A673 (cell line): Measurements from ENCODE around the gene RAB23. TPM values are rescaled to one million over a fixed set of nuclear protein-coding genes. Genes with fewer than 3 reads are reported as not detected.

ENCODE experiments used
- BruUV-seq: library from RNA; stranded (reverse); fragments of 400-500 nt; replicated peaks from 2 replicates; lab custom pipeline; 2021; lab: Mats Ljungman, UMichigan
- CTCF ChIA-PET: fragments of 300-600 bp; sonication (Branson Sonifier 250); formaldehyde crosslinking; loops from one replicate; lab custom pipeline; 2022; ENCODE audit warnings: antibody characterized with exemption; lab: Charles Lee
- POLR2A ChIA-PET: fragments of 300-600 bp; sonication (Branson Sonifier 250); formaldehyde crosslinking; loops from one replicate; lab custom pipeline; 2022; ENCODE audit warnings: antibody characterized with exemption; ENCODE audit not compliant: low non-redundant PET; lab: Charles Lee
- DNase-seq: peaks from one replicate; pipeline ENCODE4 v3.0.0-alpha.2; 2015; ENCODE audit warnings: low spot score
- H3K27ac ChIP-seq: fragments of 200-600 bp; sonication (generic); 2 replicates; pipeline ENCODE4 v1.5.1; 2016; ENCODE audit warnings: mixed run types, low read depth, mild to moderate bottlenecking, mixed read lengths, antibody characterized with exemption, low read length; ENCODE audit not compliant: poor library complexity, severe bottlenecking
- H3K27me3 ChIP-seq: fragments of 200-600 bp; sonication (generic); replicated peaks from 2 replicates; pipeline ENCODE4 v1.6.1; 2017; ENCODE audit warnings: mixed run types, low read depth, mild to moderate bottlenecking, mixed read lengths, antibody characterized with exemption, low read length; ENCODE audit not compliant: insufficient read depth, poor library complexity
- H3K36me3 ChIP-seq: fragments of 200-600 bp; sonication (generic); 2 replicates; pipeline ENCODE4 v1.6.1; 2016; ENCODE audit warnings: mixed run types, mild to moderate bottlenecking, mixed read lengths, antibody characterized with exemption, low read length; ENCODE audit not compliant: insufficient read depth, poor library complexity, severe bottlenecking
- H3K4me1 ChIP-seq: fragments of 200-600 bp; sonication (generic); 2 replicates; pipeline ENCODE4 v1.6.1; 2017; ENCODE audit warnings: mixed run types, mild to moderate bottlenecking, mixed read lengths, antibody characterized with exemption, low read length; ENCODE audit not compliant: insufficient read depth, poor library complexity, severe bottlenecking
- H3K4me3 ChIP-seq: fragments of 200-600 bp; sonication (generic); 2 replicates; pipeline ENCODE4 v1.5.1; 2016; ENCODE audit warnings: low read depth, mixed run types, mild to moderate bottlenecking, mixed read lengths, low read length; ENCODE audit not compliant: poor library complexity, severe bottlenecking
- H3K9me3 ChIP-seq: fragments of 200-600 bp; sonication (generic); 2 replicates; pipeline ENCODE4 v1.6.1; 2016; ENCODE audit warnings: mixed run types, low read depth, mild to moderate bottlenecking, mixed read lengths, antibody characterized with exemption, low read length; ENCODE audit not compliant: poor library complexity, severe bottlenecking
- EZH2 ChIP-seq: fragments of 200-600 bp; sonication (generic); IDR thresholded peaks from 2 replicates; pipeline ENCODE4 v1.6.1; 2017; ENCODE audit warnings: borderline replicate concordance, low read depth, mild to moderate bottlenecking, mixed read lengths, antibody characterized with exemption, low read length; ENCODE audit not compliant: poor library complexity, severe bottlenecking
- intact Hi-C: fragments of 100-400 bp; cut with micrococcal nuclease; formaldehyde crosslinking; loops from one replicate; pipeline ENCODE4 v1.10.0; 2022; ENCODE audit not compliant: unreplicated experiment
- total RNA-seq: library from RNA; stranded (reverse); gene quantifications from 2 replicates; pipeline ENCODE4 v1.2.3, GENCODE V29; 2021
- TF ChIP-seq, protein P1 (sequence below): fragments of 300-800, 200-600 bp; sonication (generic); conservative IDR thresholded peaks from 2 replicates; pipeline ENCODE4 v1.5.1; 2017; ENCODE audit warnings: low read depth, mild to moderate bottlenecking, antibody characterized with exemption, low read length, moderate library complexity, mixed read lengths

The RAB23 gene
- total RNA-seq, 1 experiment from 2014 or later, result 17.8 TPM

DNA sequence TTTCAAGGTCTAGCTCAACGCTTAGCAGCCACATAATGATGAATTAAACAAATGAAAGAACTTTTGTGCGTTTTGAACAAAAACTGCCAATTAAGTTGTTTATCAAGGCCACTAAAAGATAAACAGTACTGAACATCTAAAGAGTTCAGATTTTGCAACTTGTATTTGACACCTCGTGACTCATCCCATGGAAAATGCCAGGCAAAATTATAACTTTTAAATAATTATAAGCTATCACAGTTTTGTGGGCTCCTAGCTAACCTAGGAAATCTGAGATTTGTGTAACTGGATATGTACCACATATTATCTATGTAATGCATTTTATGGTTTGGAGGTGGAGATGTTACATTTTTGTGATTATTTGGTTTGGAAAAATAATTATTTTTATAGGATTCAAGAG is 59.6 kb downstream of the RAB23 start:
- no peak for TF ChIP-seq EZH2
- TF ChIP-seq, protein P1, sequence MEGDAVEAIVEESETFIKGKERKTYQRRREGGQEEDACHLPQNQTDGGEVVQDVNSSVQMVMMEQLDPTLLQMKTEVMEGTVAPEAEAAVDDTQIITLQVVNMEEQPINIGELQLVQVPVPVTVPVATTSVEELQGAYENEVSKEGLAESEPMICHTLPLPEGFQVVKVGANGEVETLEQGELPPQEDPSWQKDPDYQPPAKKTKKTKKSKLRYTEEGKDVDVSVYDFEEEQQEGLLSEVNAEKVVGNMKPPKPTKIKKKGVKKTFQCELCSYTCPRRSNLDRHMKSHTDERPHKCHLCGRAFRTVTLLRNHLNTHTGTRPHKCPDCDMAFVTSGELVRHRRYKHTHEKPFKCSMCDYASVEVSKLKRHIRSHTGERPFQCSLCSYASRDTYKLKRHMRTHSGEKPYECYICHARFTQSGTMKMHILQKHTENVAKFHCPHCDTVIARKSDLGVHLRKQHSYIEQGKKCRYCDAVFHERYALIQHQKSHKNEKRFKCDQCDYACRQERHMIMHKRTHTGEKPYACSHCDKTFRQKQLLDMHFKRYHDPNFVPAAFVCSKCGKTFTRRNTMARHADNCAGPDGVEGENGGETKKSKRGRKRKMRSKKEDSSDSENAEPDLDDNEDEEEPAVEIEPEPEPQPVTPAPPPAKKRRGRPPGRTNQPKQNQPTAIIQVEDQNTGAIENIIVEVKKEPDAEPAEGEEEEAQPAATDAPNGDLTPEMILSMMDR, result no peak
- BruUV-seq, result no TSS peak
- POLR2A ChIA-PET, result no interaction called here
- Histone ChIP-seq H3K9me3 (peaks cover 14% of the 10 kb centered on the region), H3K36me3 (peaks cover 28% of the 10 kb centered on the region), H3K4me1 (no peaks in the 10 kb centered on the region), H3K4me3 (no peak overlapping the region), H3K27ac (no peak overlapping the region), H3K27me3 (no peaks in the 10 kb centered on the region)
- intact Hi-C loops, result no loop called here
- CTCF ChIA-PET, result no interaction called here
- DNase-seq, result no peak

DNA sequence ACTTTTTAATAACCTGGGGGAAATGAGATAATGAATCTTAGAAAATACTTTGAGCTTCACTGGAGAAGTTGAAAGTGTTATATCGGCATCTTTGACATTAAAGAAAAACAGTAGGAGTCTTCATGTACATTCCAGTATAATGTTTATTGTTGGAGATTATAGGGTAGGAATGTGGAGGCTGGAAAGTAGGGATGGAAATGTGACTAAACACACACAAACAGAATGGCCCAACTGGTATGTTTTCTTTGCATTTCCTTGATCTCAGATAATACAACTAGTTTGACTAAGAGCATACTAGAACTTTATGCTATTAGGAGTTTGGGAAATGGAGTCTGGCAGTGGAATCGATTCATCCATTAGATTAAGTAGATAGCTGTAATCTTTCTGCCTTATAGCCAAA is 60.1 kb downstream of the RAB23 start:
- H3K27ac ChIP-seq, result no peak overlapping the region
- intact Hi-C loops, result no loop called here
- H3K4me1 ChIP-seq, result no peaks in the 10 kb centered on the region
- no peak overlapping the region for H3K4me3 ChIP-seq
- no TSS peak for BruUV-seq
- DNase-seq, result no peak
- peaks cover 14% of the 10 kb centered on the region for H3K9me3 ChIP-seq
- no peaks in the 10 kb centered on the region for H3K27me3 ChIP-seq
- TF ChIP-seq EZH2, result no peak
- TF ChIP-seq, protein P1, result no peak
- CTCF ChIA-PET, result no interaction called here
- POLR2A ChIA-PET, result no interaction called here
- H3K36me3 ChIP-seq, result peaks cover 23% of the 10 kb centered on the region

DNA sequence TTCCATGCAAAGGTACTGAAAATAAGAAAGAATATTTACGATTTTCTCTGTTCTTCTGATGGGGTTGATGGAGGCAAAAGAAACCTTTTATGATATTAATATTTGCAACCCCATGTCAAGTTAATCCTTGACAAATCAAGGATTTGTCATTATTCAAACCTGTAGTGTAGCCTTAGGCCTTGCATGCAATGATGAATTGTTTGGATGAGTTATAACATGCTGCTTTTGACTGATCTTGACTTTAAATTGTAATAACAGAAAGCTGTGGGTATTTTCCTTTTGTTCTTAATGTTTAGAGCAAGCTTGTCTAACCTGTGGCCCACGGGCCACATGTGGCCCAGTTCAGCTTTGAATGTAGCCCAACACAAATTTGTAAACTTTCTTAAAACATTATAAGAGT is 63.0 kb downstream of the RAB23 start:
- CTCF ChIA-PET, result no interaction called here
- intact Hi-C loops, result no loop called here
- no peak overlapping the region for H3K27ac ChIP-seq
- H3K4me3 ChIP-seq, result no peak overlapping the region
- H3K27me3 ChIP-seq, result no peaks in the 10 kb centered on the region
- BruUV-seq, result no TSS peak
- H3K4me1 ChIP-seq, result no peaks in the 10 kb centered on the region
- TF ChIP-seq, protein P1, result no peak
- no peak for TF ChIP-seq EZH2
- peaks cover 18% of the 10 kb centered on the region for H3K36me3 ChIP-seq
- no peak for DNase-seq
- H3K9me3 ChIP-seq, result peaks cover 4% of the 10 kb centered on the region
- POLR2A ChIA-PET, result no interaction called here
